Measurements from ENCODE around the gene OS9.

OS9 gene

DNA sequence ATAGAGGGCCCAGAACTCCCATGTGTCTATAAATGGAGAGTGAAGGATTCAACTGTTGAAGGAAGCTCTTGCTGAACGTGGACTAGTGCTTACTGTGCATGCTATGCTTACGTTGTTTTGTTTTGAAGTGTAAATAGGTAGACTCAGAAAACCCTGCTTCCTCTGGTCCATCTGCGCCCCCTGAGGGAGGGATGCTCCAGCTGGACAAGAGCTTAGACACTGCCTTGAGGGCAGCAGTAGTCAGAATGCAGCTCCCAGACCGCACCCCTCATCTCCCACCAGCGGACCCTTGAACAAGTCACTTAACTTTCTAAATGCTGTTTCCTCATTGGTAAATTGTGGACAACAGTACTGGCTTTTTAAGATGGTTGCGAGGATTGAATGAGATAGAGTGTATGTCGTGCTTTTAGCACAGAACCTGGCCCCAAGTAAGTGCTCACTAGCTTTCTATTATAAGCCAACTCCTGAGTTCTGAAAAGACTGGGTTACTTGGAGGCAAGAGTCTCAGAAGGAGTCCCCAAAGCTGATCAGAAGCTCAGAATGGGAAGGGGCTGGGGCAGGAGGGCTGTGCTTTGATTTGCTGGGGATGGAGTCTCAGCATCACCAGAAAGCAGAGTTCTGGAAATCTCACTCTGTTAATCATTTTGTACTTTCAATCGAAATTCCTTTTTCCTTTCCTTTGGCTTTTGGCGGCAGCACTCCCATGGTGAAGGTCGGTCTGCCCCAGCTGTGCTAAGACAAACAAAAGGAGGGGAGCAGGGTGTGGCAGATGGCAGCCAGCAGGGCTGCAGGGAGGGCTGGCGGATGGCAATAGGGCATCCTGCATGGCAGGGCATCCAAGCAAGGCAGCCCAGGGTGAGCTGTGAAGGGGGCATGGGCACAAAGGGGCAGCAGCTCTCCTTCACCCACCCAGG is 29.0 kb downstream of the OS9 start:
- no peaks in the 10 kb centered on the region for H3K9me3 ChIP-seq (ENCODE audit: control insufficient read depth in 2 of 2, low read length in 2 of 2)
- no peak overlapping the region for H3K27ac ChIP-seq (ENCODE audit: low read length)
- H3K9ac ChIP-seq (ENCODE audit: low read length in 2 of 2): no peak overlapping the region
- peaks cover 24 to 32% of the 10 kb centered on the region in 2 donors for H3K36me3 ChIP-seq (ENCODE audit: control insufficient read depth in 2 of 2, insufficient read depth in 2 of 2, low read length in 2 of 2)
- peaks cover 20 to 29% of the 10 kb centered on the region in 2 donors for H3K27me3 ChIP-seq (ENCODE audit: control insufficient read depth in 1 of 2, insufficient read depth in 2 of 2, low read length in 2 of 2)
- H3K4me1 ChIP-seq (ENCODE audit: control insufficient read depth, insufficient read depth, low read length): peaks cover 18% of the 10 kb centered on the region
- no peak overlapping the region for H3K4me3 ChIP-seq (ENCODE audit: low read length in 2 of 2)

GRCh38 chr12:57723630-57723962 is 29.7 kb downstream of the OS9 start:
- no peak overlapping the region for H3K27ac ChIP-seq (ENCODE audit: low read length)
- no peak overlapping the region for H3K4me3 ChIP-seq (ENCODE audit: low read length in 2 of 2)
- H3K9ac ChIP-seq (ENCODE audit: low read length in 2 of 2): no peak overlapping the region
- H3K36me3 ChIP-seq (ENCODE audit: control insufficient read depth in 2 of 2, insufficient read depth in 2 of 2, low read length in 2 of 2): peaks cover 18 to 27% of the 10 kb centered on the region in 2 donors
- peaks cover 20 to 33% of the 10 kb centered on the region in 2 donors for H3K27me3 ChIP-seq (ENCODE audit: control insufficient read depth in 1 of 2, insufficient read depth in 2 of 2, low read length in 2 of 2)
- no peaks in the 10 kb centered on the region for H3K9me3 ChIP-seq (ENCODE audit: control insufficient read depth in 2 of 2, low read length in 2 of 2)
- peaks cover 18% of the 10 kb centered on the region for H3K4me1 ChIP-seq (ENCODE audit: control insufficient read depth, insufficient read depth, low read length)

DNA sequence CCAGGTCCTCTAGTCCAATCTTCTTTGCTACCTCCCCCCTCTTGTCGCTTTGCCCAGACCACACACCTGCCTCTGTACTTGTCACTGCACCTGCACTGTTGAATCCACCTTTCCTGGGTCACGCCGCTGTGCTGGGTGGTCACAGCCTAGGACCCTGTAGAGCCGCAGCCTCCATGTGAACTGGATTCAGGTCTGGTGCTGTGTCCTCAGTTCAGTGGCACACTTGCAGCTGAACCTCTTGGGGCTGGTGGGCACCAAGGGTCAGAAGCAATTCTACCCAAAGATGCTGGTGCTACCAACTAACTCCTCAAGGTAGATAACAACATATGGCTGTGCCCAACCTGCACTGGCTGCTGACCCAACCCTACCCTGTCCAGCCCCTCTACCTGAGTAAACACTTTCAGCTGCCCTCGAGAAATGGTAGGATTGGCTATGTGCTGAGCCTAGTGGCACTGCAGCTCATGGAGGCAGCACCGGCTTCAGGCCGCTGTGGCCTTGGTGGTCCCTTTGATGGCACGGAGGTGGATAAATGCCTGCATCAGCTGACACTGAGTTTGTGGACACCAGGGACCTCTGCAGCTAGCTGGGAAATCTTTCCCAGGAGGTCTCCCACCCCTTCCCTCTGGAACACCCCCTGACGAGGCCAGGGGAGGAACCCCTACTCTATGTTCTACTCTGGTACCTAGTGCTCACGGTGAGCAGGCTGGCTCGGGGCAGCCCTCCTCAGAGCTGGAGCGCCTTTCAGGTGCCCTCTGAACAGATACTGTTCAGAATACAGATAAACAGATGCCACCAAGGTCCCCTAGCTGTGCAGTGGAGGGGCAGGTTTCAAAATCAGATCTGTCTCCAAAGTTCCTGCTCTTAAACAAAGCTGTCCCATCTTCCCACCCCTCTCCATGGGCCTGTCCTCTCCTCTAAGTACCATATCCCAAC is 30.3 kb downstream of the OS9 start:
- peaks cover 20 to 33% of the 10 kb centered on the region in 2 donors for H3K27me3 ChIP-seq (ENCODE audit: control insufficient read depth in 1 of 2, insufficient read depth in 2 of 2, low read length in 2 of 2)
- H3K36me3 ChIP-seq (ENCODE audit: control insufficient read depth in 2 of 2, insufficient read depth in 2 of 2, low read length in 2 of 2): peaks cover 12 to 22% of the 10 kb centered on the region in 2 donors
- H3K9ac ChIP-seq (ENCODE audit: low read length in 2 of 2): no peak overlapping the region
- H3K27ac ChIP-seq (ENCODE audit: low read length): no peak overlapping the region
- no peak overlapping the region for H3K4me3 ChIP-seq (ENCODE audit: low read length in 2 of 2)
- H3K4me1 ChIP-seq (ENCODE audit: control insufficient read depth, insufficient read depth, low read length): peaks cover 18% of the 10 kb centered on the region
- no peaks in the 10 kb centered on the region for H3K9me3 ChIP-seq (ENCODE audit: control insufficient read depth in 2 of 2, low read length in 2 of 2)

DNA sequence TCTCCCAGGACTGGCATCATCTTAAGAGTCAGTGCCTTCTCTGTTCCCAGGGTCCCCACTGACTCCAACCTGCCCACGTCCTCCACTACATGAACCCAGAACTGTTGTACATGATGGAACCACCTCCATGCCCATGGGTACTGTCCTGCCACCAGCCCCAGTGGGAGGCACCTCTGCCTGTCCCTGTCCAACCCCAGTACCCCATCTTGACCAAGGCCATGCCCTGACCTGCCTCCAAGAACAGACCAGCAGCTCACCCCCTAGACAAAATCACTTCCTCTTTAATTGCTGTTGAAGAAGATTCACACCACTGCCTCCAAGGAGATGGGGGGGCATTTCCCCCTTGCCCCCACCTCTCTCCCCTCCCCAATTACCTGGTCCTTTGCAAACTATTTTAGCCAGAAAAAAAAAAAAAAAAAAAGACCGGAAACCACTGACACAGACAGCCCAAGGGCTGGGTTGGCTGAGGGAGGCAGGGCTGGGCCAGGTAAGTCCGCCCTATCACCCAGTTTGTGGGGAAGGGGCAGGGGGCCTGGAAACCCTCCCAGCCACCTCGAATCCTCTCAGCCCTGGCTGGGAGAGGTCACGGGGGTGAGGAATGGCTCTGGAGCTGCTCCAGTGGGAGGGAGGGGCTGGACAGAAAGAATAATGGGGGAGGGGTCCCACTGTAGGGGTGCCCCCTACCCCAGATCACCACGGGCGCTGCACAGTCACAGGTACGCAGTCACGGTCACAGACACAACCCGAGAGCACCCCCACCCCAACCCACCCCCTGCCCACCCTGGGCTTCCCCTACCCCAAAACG is 31.2 kb downstream of the OS9 start:
- Histone ChIP-seq H3K4me1 (ENCODE audit: control insufficient read depth, insufficient read depth, low read length) (peaks cover 18% of the 10 kb centered on the region), H3K27ac (ENCODE audit: low read length) (no peak overlapping the region), H3K4me3 (ENCODE audit: low read length in 2 of 2) (no peak overlapping the region), H3K9me3 (ENCODE audit: control insufficient read depth in 2 of 2, low read length in 2 of 2) (no peaks in the 10 kb centered on the region), H3K27me3 (ENCODE audit: control insufficient read depth in 1 of 2, insufficient read depth in 2 of 2, low read length in 2 of 2) (peaks cover 20 to 33% of the 10 kb centered on the region in 2 donors), H3K36me3 (ENCODE audit: control insufficient read depth in 2 of 2, insufficient read depth in 2 of 2, low read length in 2 of 2) (peaks cover 3 to 14% of the 10 kb centered on the region in 2 donors), H3K9ac (ENCODE audit: low read length in 2 of 2) (no peak overlapping the region)

GRCh38 chr12:57725851-57726150 is 31.9 kb downstream of the OS9 start:
- Histone ChIP-seq H3K9ac (ENCODE audit: low read length in 2 of 2) (no peak overlapping the region), H3K36me3 (ENCODE audit: control insufficient read depth in 2 of 2, insufficient read depth in 2 of 2, low read length in 2 of 2) (peaks cover 0 to 8% of the 10 kb centered on the region in 2 donors), H3K27ac (ENCODE audit: low read length) (no peak overlapping the region), H3K27me3 (ENCODE audit: control insufficient read depth in 1 of 2, insufficient read depth in 2 of 2, low read length in 2 of 2) (peaks cover 21 to 33% of the 10 kb centered on the region in 2 donors), H3K9me3 (ENCODE audit: control insufficient read depth in 2 of 2, low read length in 2 of 2) (no peaks in the 10 kb centered on the region), H3K4me1 (ENCODE audit: control insufficient read depth, insufficient read depth, low read length) (peaks cover 18% of the 10 kb centered on the region), H3K4me3 (ENCODE audit: low read length in 2 of 2) (peak overlapping the region; percentile 73 to 76)

DNA sequence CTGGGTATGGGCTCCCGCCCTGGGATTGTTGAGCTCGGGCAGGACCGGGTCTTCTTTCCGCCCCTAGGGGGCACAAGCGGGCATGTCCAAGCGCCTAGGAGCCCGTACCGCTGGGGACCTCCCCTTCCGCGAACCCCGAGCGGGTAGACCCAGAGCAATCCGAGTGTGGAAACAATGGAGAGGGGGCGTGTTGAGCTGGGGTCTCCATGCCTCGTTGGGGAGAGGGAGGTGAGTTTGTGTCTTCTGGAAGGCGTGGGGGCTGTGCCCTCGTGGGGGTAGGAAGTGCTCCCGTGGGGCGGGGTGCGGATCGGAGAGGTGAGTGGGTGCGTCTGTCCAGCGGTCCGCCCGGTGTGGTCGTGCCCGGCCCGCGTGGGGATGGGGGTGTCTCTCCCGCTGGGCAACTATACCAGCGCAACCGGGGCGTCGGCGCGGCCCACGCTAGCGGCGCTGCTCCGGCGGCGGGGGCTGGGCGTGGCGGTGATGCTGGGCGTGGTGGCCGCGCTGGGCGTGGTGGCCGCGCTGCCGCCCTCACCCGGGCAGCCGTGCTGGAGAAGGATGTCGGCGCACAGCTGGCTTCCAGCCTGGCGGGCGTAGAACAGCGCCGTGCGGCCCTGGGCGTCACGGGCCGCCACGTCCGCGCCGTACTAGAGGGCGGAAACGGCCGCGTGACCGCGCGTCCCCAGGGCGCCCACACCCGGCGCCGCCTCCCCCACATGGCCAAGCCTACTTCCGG is 32.4 kb downstream of the OS9 start:
- H3K9me3 ChIP-seq (ENCODE audit: control insufficient read depth in 2 of 2, low read length in 2 of 2): no peaks in the 10 kb centered on the region
- H3K27me3 ChIP-seq (ENCODE audit: control insufficient read depth in 1 of 2, insufficient read depth in 2 of 2, low read length in 2 of 2): peaks cover 23 to 33% of the 10 kb centered on the region in 2 donors
- peaks cover 18% of the 10 kb centered on the region for H3K4me1 ChIP-seq (ENCODE audit: control insufficient read depth, insufficient read depth, low read length)
- peak overlapping the region in 1 of 2 donors; percentile 26 for H3K9ac ChIP-seq (ENCODE audit: low read length in 2 of 2)
- peak overlapping the region; percentile 73 to 76 for H3K4me3 ChIP-seq (ENCODE audit: low read length in 2 of 2)
- H3K27ac ChIP-seq (ENCODE audit: low read length): no peak overlapping the region
- peaks cover 0 to 3% of the 10 kb centered on the region in 2 donors for H3K36me3 ChIP-seq (ENCODE audit: control insufficient read depth in 2 of 2, insufficient read depth in 2 of 2, low read length in 2 of 2)

DNA sequence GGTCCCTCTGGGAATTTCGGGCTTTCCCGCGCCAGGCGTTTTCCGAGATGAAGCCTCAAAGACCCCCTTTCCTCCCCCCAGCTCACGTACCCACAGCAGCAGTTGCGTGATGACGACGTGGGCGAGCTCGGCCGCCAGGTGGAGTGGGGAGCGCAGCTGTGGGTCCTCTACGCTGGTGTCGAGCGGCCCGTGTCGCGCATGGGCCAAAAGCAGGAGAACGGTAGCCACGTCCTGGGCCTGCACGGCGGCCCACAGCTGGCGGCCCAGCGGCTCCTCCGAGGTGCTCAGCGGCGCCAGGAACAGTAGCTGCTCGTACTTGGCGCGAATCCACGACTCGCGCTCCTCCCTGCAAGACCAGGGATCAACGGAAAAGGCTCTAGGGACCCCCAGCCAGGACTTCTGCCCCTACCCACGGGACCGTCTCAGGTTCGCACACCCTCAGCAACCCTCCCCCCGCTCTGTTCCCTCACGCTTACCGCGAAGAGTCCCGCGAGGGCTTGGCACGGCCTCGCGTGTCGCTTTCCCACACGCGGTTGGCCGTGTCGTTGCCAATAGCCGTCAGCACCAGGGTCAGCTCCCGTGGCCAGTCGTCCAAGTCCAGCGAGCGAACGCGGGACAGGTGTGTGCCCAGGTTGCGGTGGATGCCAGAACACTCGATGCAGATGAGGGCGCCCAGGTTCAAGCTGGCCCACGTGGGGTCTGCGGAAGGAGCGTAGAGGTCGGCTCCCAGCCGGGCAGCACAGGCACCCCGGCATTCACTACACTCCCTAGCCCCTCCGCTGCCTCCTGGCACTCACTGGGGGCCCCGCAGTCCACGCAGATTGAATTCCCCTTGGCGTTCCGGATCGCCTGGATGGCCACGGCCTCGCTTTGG is 33.2 kb downstream of the OS9 start:
- H3K4me3 ChIP-seq (ENCODE audit: low read length in 2 of 2): peak overlapping the region; percentile 73 to 76
- no peaks in the 10 kb centered on the region for H3K36me3 ChIP-seq (ENCODE audit: control insufficient read depth in 2 of 2, insufficient read depth in 2 of 2, low read length in 2 of 2)
- H3K9me3 ChIP-seq (ENCODE audit: control insufficient read depth in 2 of 2, low read length in 2 of 2): no peaks in the 10 kb centered on the region
- H3K9ac ChIP-seq (ENCODE audit: low read length in 2 of 2): no peak overlapping the region
- peaks cover 29 to 35% of the 10 kb centered on the region in 2 donors for H3K27me3 ChIP-seq (ENCODE audit: control insufficient read depth in 1 of 2, insufficient read depth in 2 of 2, low read length in 2 of 2)
- H3K27ac ChIP-seq (ENCODE audit: low read length): no peak overlapping the region
- H3K4me1 ChIP-seq (ENCODE audit: control insufficient read depth, insufficient read depth, low read length): peaks cover 18% of the 10 kb centered on the region

DNA sequence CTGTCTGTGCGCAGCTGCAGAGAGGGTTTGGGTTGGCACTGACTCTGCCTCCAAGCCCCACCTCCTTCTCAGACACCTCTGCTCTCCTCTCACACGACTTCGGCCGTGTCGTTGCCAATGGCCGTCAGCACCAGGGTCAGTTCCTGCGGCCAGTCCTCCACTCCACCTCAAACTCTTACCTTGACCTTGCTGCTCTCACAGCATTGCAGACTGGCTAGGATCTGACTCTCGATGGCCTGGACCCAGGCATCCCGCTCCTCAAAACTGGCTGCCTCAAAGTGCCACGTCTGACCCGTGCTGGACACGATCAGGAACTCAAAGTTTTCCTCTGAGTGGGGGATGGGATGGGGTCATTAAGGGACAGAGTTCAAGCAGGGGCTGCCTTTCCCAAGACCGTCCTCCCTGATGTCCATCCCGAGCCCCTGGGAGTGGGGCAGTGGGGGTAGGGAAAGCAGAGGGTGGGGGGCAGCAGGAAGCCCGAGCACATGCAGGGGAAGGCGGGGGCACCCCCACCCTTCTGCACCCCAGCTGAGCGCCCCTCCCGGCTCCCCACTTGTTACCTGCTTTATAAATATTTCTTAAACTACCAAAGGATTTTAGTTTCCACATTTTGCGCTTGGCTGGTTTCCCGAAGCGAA is 33.9 kb downstream of the OS9 start:
- no peak overlapping the region for H3K4me3 ChIP-seq (ENCODE audit: low read length in 2 of 2)
- H3K9ac ChIP-seq (ENCODE audit: low read length in 2 of 2): no peak overlapping the region
- H3K9me3 ChIP-seq (ENCODE audit: control insufficient read depth in 2 of 2, low read length in 2 of 2): no peaks in the 10 kb centered on the region
- no peak overlapping the region for H3K27ac ChIP-seq (ENCODE audit: low read length)
- no peaks in the 10 kb centered on the region for H3K36me3 ChIP-seq (ENCODE audit: control insufficient read depth in 2 of 2, insufficient read depth in 2 of 2, low read length in 2 of 2)
- H3K4me1 ChIP-seq (ENCODE audit: control insufficient read depth, insufficient read depth, low read length): peaks cover 18% of the 10 kb centered on the region
- H3K27me3 ChIP-seq (ENCODE audit: control insufficient read depth in 1 of 2, insufficient read depth in 2 of 2, low read length in 2 of 2): peaks cover 35 to 39% of the 10 kb centered on the region in 2 donors

GRCh38 chr12:57729321-57729844 is 35.5 kb downstream of the OS9 start:
- no peak overlapping the region for H3K27ac ChIP-seq (ENCODE audit: low read length)
- peaks cover 18% of the 10 kb centered on the region for H3K4me1 ChIP-seq (ENCODE audit: control insufficient read depth, insufficient read depth, low read length)
- no peaks in the 10 kb centered on the region for H3K36me3 ChIP-seq (ENCODE audit: control insufficient read depth in 2 of 2, insufficient read depth in 2 of 2, low read length in 2 of 2)
- H3K9me3 ChIP-seq (ENCODE audit: control insufficient read depth in 2 of 2, low read length in 2 of 2): no peaks in the 10 kb centered on the region
- peaks cover 41 to 49% of the 10 kb centered on the region in 2 donors for H3K27me3 ChIP-seq (ENCODE audit: control insufficient read depth in 1 of 2, insufficient read depth in 2 of 2, low read length in 2 of 2)
- no peak overlapping the region for H3K4me3 ChIP-seq (ENCODE audit: low read length in 2 of 2)
- no peak overlapping the region for H3K9ac ChIP-seq (ENCODE audit: low read length in 2 of 2)

Measured in stomach smooth muscle (tissue), 2 donors.